Measurements from ENCODE around the gene NACC2.

The NACC2 gene

GRCh38 chr9:136128436-136128835, 33.3 kb upstream of the NACC2 start:
- no peak overlapping the region for H3K4me3 ChIP-seq (replicated peaks; ENCODE audit: low read depth, low read length)
- no peak for DNase-seq (ENCODE audit: extremely low read depth, low read depth)
- no peak for TF ChIP-seq CTCF (IDR thresholded peaks at IDR 0.05; ENCODE audit: low read depth, low read length, missing control alignments)

GRCh38 chr9:136127313-136127712, 32.2 kb upstream of the NACC2 start:
- TF ChIP-seq CTCF (IDR thresholded peaks at IDR 0.05; ENCODE audit: low read depth, low read length, missing control alignments) = no peak
- no peak for DNase-seq (ENCODE audit: extremely low read depth, low read depth)
- H3K4me3 ChIP-seq (replicated peaks; ENCODE audit: low read depth, low read length) = no peak overlapping the region

GRCh38 chr9:136124976-136125692, 30.0 kb upstream of the NACC2 start:
- no peak overlapping the region for H3K4me3 ChIP-seq (replicated peaks; ENCODE audit: low read depth, low read length)
- no peak for DNase-seq (ENCODE audit: extremely low read depth, low read depth)
- TF ChIP-seq CTCF (IDR thresholded peaks at IDR 0.05; ENCODE audit: low read depth, low read length, missing control alignments) = no peak

- TF ChIP-seq CTCF (IDR thresholded peaks at IDR 0.05; ENCODE audit: low read depth, low read length, missing control alignments) = peak; percentile 92
- no peak for DNase-seq (ENCODE audit: extremely low read depth, low read depth)
- H3K4me3 ChIP-seq (replicated peaks; ENCODE audit: low read depth, low read length) = no peak overlapping the region
These were observed 27.6 kb upstream of the NACC2 start for GRCh38 chr9:136122425-136123383.

GRCh38 chr9:136121801-136122200, 26.7 kb upstream of the NACC2 start:
- no peak for TF ChIP-seq CTCF (IDR thresholded peaks at IDR 0.05; ENCODE audit: low read depth, low read length, missing control alignments)
- no peak overlapping the region for H3K4me3 ChIP-seq (replicated peaks; ENCODE audit: low read depth, low read length)
- no peak for DNase-seq (ENCODE audit: extremely low read depth, low read depth)

GRCh38 chr9:136120438-136120844, 25.4 kb upstream of the NACC2 start:
- no peak for DNase-seq (ENCODE audit: extremely low read depth, low read depth)
- H3K4me3 ChIP-seq (replicated peaks; ENCODE audit: low read depth, low read length) = no peak overlapping the region
- TF ChIP-seq CTCF (IDR thresholded peaks at IDR 0.05; ENCODE audit: low read depth, low read length, missing control alignments) = no peak
